ENCODE data around the gene RNF31. TPM values are rescaled to one million over a fixed set of nuclear protein-coding genes. Genes with fewer than 3 reads are reported as not detected.

RNF31 gene
- total and polyA plus RNA-seq, 2 of the 13 experiments (the other 11 are each of a cell fraction or from before 2014, with no cell fraction given): 48.2 to 86.8 TPM

DNA sequence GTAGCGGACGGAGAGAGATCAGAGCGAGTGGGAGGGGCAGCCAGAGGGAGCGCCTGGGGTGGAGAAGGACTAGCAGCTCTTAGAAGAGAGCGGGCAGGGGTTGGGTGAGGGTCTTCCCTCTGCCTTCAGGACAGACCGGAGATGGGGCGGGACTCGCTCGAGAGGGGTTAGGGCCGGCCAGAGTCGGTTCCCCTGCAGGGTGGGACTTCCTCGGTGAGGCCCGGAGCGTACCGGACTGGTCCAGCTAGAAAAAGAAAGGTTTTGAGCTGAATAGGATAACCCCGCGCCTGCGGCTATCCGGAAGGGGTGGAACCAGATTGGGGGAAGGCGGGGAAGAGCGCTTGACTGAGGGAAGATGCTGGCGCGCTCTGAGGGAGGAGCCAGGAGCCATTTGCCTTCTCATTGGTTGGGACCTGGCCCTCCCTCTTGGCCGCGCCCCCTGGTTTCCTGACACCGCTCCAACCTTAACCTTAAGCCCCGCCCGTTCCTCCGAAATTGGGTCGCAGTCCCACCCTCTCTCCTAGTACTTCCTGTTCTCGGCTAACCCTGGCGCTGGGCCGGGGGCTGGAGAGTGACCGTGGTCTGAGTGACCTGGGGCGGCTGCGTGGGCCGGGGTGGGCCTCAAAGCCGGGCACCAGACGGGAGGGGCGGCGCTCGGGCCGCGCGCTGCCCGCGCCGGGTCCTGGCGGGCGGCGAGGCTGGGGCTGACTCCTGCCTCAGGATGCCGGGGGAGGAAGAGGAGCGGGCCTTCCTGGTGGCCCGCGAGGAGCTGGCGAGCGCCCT, at the start of gene RNF31 (continued):
- no peak for TF ChIP-seq RERE (CRISPR knock-in tag; IDR thresholded peaks at IDR 0.05; ENCODE audit: low read depth)
- peak; percentile 89 for TF ChIP-seq GABPB1 (CRISPR knock-in tag; IDR thresholded peaks at IDR 0.05)
- 0 out of 2 replicates have a peak, but pooled peaks have one; percentile 71 for TF ChIP-seq IRF2 (CRISPR knock-in tag; IDR thresholded peaks at IDR 0.05)
- no peak for TF ChIP-seq ZNF878 (CRISPR knock-in tag; IDR thresholded peaks at IDR 0.05)
- peak; percentile 38 for TF ChIP-seq MEIS1 (CRISPR knock-in tag; IDR thresholded peaks at IDR 0.05; ENCODE audit: borderline replicate concordance)
- 0 out of 2 replicates have a peak, but pooled peaks have one; percentile 2 for TF ChIP-seq ZNF235 (CRISPR knock-in tag; IDR thresholded peaks at IDR 0.05; ENCODE audit: borderline replicate concordance)
- TF ChIP-seq, protein P1, sequence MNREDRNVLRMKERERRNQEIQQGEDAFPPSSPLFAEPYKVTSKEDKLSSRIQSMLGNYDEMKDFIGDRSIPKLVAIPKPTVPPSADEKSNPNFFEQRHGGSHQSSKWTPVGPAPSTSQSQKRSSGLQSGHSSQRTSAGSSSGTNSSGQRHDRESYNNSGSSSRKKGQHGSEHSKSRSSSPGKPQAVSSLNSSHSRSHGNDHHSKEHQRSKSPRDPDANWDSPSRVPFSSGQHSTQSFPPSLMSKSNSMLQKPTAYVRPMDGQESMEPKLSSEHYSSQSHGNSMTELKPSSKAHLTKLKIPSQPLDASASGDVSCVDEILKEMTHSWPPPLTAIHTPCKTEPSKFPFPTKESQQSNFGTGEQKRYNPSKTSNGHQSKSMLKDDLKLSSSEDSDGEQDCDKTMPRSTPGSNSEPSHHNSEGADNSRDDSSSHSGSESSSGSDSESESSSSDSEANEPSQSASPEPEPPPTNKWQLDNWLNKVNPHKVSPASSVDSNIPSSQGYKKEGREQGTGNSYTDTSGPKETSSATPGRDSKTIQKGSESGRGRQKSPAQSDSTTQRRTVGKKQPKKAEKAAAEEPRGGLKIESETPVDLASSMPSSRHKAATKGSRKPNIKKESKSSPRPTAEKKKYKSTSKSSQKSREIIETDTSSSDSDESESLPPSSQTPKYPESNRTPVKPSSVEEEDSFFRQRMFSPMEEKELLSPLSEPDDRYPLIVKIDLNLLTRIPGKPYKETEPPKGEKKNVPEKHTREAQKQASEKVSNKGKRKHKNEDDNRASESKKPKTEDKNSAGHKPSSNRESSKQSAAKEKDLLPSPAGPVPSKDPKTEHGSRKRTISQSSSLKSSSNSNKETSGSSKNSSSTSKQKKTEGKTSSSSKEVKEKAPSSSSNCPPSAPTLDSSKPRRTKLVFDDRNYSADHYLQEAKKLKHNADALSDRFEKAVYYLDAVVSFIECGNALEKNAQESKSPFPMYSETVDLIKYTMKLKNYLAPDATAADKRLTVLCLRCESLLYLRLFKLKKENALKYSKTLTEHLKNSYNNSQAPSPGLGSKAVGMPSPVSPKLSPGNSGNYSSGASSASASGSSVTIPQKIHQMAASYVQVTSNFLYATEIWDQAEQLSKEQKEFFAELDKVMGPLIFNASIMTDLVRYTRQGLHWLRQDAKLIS (CRISPR knock-in tag; IDR thresholded peaks at IDR 0.05): 0 out of 2 replicates have a peak, but pooled peaks have one; percentile 8
- TF ChIP-seq ZNF12 (CRISPR knock-in tag; IDR thresholded peaks at IDR 0.05): no peak
- TF ChIP-seq ZNF24 (IDR thresholded peaks at IDR 0.05): peak; percentile 53; the same call in 1 of the 2 replicates
- no peak for TF ChIP-seq ZNF234 (CRISPR knock-in tag; conservative IDR thresholded peaks at IDR 0.05)
- peak; percentile 17 for TF ChIP-seq RXRB (CRISPR knock-in tag; IDR thresholded peaks at IDR 0.05; ENCODE audit: borderline replicate concordance)
- 0 out of 2 replicates have a peak, but pooled peaks have one; percentile 14 for TF ChIP-seq LCORL (IDR thresholded peaks at IDR 0.05)
- TF ChIP-seq LCORL (CRISPR knock-in tag; IDR thresholded peaks at IDR 0.05): no peak
- TF ChIP-seq KLF12 (CRISPR knock-in tag; IDR thresholded peaks at IDR 0.05; ENCODE audit: borderline replicate concordance): no peak; the same call in 1 of the 2 replicates
- peak; percentile 57; the same call in 1 of the 2 replicates for TF ChIP-seq ZIK1 (CRISPR knock-in tag; IDR thresholded peaks at IDR 0.05; ENCODE audit: borderline replicate concordance, low read depth)
- TF ChIP-seq SRSF1 (optimal IDR thresholded peaks at IDR 0.05; ENCODE audit: low read depth, low read length): peak; percentile 85
- peak; percentile 89 for TF ChIP-seq THAP11 (CRISPR knock-in tag; IDR thresholded peaks at IDR 0.05)
- peak; percentile 90; the same call in 1 of the 2 replicates for TF ChIP-seq ZNF773 (CRISPR knock-in tag; IDR thresholded peaks at IDR 0.05; ENCODE audit: borderline replicate concordance)

Data from HepG2 (cell line).